A673 (cell line): Measurements from ENCODE around the gene UTY. TPM values are rescaled to one million over a fixed set of nuclear protein-coding genes. Genes with fewer than 3 reads are reported as not detected.

ENCODE experiments used
- BruUV-seq: library from RNA; stranded (reverse); fragments of 400-500 nt; replicated peaks from 2 replicates; lab custom pipeline; 2021; lab: Mats Ljungman, UMichigan
- CTCF ChIA-PET: fragments of 300-600 bp; sonication (Branson Sonifier 250); formaldehyde crosslinking; loops from one replicate; lab custom pipeline; 2022; ENCODE audit warnings: antibody characterized with exemption; lab: Charles Lee
- POLR2A ChIA-PET: fragments of 300-600 bp; sonication (Branson Sonifier 250); formaldehyde crosslinking; loops from one replicate; lab custom pipeline; 2022; ENCODE audit warnings: antibody characterized with exemption; ENCODE audit not compliant: low non-redundant PET; lab: Charles Lee
- DNase-seq: peaks from one replicate; pipeline ENCODE4 v3.0.0-alpha.2; 2015; ENCODE audit warnings: low spot score
- H3K27ac ChIP-seq: fragments of 200-600 bp; sonication (generic); 2 replicates; pipeline ENCODE4 v1.5.1; 2016; ENCODE audit warnings: mixed run types, low read depth, mild to moderate bottlenecking, mixed read lengths, antibody characterized with exemption, low read length; ENCODE audit not compliant: poor library complexity, severe bottlenecking
- H3K27me3 ChIP-seq: fragments of 200-600 bp; sonication (generic); replicated peaks from 2 replicates; pipeline ENCODE4 v1.6.1; 2017; ENCODE audit warnings: mixed run types, low read depth, mild to moderate bottlenecking, mixed read lengths, antibody characterized with exemption, low read length; ENCODE audit not compliant: insufficient read depth, poor library complexity
- H3K36me3 ChIP-seq: fragments of 200-600 bp; sonication (generic); 2 replicates; pipeline ENCODE4 v1.6.1; 2016; ENCODE audit warnings: mixed run types, mild to moderate bottlenecking, mixed read lengths, antibody characterized with exemption, low read length; ENCODE audit not compliant: insufficient read depth, poor library complexity, severe bottlenecking
- H3K4me1 ChIP-seq: fragments of 200-600 bp; sonication (generic); 2 replicates; pipeline ENCODE4 v1.6.1; 2017; ENCODE audit warnings: mixed run types, mild to moderate bottlenecking, mixed read lengths, antibody characterized with exemption, low read length; ENCODE audit not compliant: insufficient read depth, poor library complexity, severe bottlenecking
- H3K4me3 ChIP-seq: fragments of 200-600 bp; sonication (generic); 2 replicates; pipeline ENCODE4 v1.5.1; 2016; ENCODE audit warnings: low read depth, mixed run types, mild to moderate bottlenecking, mixed read lengths, low read length; ENCODE audit not compliant: poor library complexity, severe bottlenecking
- H3K9me3 ChIP-seq: fragments of 200-600 bp; sonication (generic); 2 replicates; pipeline ENCODE4 v1.6.1; 2016; ENCODE audit warnings: mixed run types, low read depth, mild to moderate bottlenecking, mixed read lengths, antibody characterized with exemption, low read length; ENCODE audit not compliant: poor library complexity, severe bottlenecking
- EZH2 ChIP-seq: fragments of 200-600 bp; sonication (generic); IDR thresholded peaks from 2 replicates; pipeline ENCODE4 v1.6.1; 2017; ENCODE audit warnings: borderline replicate concordance, low read depth, mild to moderate bottlenecking, mixed read lengths, antibody characterized with exemption, low read length; ENCODE audit not compliant: poor library complexity, severe bottlenecking
- intact Hi-C: fragments of 100-400 bp; cut with micrococcal nuclease; formaldehyde crosslinking; loops from one replicate; pipeline ENCODE4 v1.10.0; 2022; ENCODE audit not compliant: unreplicated experiment
- total RNA-seq: library from RNA; stranded (reverse); gene quantifications from 2 replicates; pipeline ENCODE4 v1.2.3, GENCODE V29; 2021
- TF ChIP-seq, protein P1 (sequence below): fragments of 300-800, 200-600 bp; sonication (generic); conservative IDR thresholded peaks from 2 replicates; pipeline ENCODE4 v1.5.1; 2017; ENCODE audit warnings: low read depth, mild to moderate bottlenecking, antibody characterized with exemption, low read length, moderate library complexity, mixed read lengths

UTY gene
- total RNA-seq, 1 experiment from 2014 or later: not detected

- intact Hi-C loops: no loop called here
- Histone ChIP-seq H3K9me3 (no peaks in the 10 kb centered on the region), H3K36me3 (no peaks in the 10 kb centered on the region), H3K27me3 (no peaks in the 10 kb centered on the region), H3K4me1 (no peaks in the 10 kb centered on the region), H3K4me3 (no peak overlapping the region), H3K27ac (no peak overlapping the region)
- ChIA-PET POLR2A (no interaction called here), CTCF (no interaction called here)
- no peak for DNase-seq
- no TSS peak for BruUV-seq
- TF ChIP-seq, protein P1, sequence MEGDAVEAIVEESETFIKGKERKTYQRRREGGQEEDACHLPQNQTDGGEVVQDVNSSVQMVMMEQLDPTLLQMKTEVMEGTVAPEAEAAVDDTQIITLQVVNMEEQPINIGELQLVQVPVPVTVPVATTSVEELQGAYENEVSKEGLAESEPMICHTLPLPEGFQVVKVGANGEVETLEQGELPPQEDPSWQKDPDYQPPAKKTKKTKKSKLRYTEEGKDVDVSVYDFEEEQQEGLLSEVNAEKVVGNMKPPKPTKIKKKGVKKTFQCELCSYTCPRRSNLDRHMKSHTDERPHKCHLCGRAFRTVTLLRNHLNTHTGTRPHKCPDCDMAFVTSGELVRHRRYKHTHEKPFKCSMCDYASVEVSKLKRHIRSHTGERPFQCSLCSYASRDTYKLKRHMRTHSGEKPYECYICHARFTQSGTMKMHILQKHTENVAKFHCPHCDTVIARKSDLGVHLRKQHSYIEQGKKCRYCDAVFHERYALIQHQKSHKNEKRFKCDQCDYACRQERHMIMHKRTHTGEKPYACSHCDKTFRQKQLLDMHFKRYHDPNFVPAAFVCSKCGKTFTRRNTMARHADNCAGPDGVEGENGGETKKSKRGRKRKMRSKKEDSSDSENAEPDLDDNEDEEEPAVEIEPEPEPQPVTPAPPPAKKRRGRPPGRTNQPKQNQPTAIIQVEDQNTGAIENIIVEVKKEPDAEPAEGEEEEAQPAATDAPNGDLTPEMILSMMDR: no peak
- TF ChIP-seq EZH2: no peak
These were observed 44.4 kb downstream of the UTY start for GRCh38 chrY:13435206-13435967.

- CTCF ChIA-PET: no interaction called here
- intact Hi-C loops: no loop called here
- Histone ChIP-seq H3K36me3 (no peaks in the 10 kb centered on the region), H3K9me3 (no peaks in the 10 kb centered on the region), H3K4me3 (no peak overlapping the region), H3K4me1 (no peaks in the 10 kb centered on the region), H3K27ac (no peak overlapping the region), H3K27me3 (no peaks in the 10 kb centered on the region)
- TF ChIP-seq, protein P1: no peak
- TF ChIP-seq EZH2: no peak
- BruUV-seq: no TSS peak
- POLR2A ChIA-PET: no interaction called here
- DNase-seq: no peak
These were observed 47.4 kb downstream of the UTY start for GRCh38 chrY:13432293-13433025.

DNA sequence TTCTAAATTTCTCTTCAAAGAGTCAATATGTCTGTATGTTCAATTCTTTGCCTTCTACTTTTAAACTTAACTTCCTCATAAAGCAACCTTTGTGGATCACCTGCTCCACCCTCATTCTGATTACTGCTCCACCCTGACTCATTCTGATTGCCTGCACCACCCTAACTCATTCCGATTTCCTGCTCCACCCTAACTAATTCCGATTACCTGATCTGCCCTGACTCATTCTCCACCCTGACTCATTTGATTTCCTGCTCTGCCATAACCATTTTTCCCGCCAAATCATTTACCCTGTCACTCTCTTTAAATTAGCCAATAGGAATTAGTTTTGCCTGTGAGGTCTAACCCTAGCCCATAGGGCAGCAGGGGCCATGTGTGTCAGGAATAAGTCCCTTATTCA, 50.3 kb downstream of the UTY start:
- intact Hi-C loops: no loop called here
- ChIA-PET CTCF (no interaction called here), POLR2A (no interaction called here)
- H3K4me1 ChIP-seq: no peaks in the 10 kb centered on the region
- H3K36me3 ChIP-seq: no peaks in the 10 kb centered on the region
- H3K9me3 ChIP-seq: no peaks in the 10 kb centered on the region
- H3K4me3 ChIP-seq: no peak overlapping the region
- BruUV-seq: no TSS peak
- no peaks in the 10 kb centered on the region for H3K27me3 ChIP-seq
- no peak overlapping the region for H3K27ac ChIP-seq
- no peak for TF ChIP-seq EZH2
- TF ChIP-seq, protein P1: no peak
- no peak for DNase-seq
